Kidney epithelial cell (primary cell): ENCODE measurements around the gene RAD50. TPM values are rescaled to one million over a fixed set of nuclear protein-coding genes. Genes with fewer than 3 reads are reported as not detected.

ENCODE experiments used
- DNase-seq: peaks from one replicate; pipeline ENCODE4 v3.0.0-alpha.2; 2010; ENCODE audit warnings: low read depth
- H3K27me3 ChIP-seq: 2 replicates; pipeline ENCODE4 v1.6.0; 2011; ENCODE audit warnings: low read length; ENCODE audit not compliant: control insufficient read depth, insufficient read depth
- H3K36me3 ChIP-seq: 2 replicates; pipeline ENCODE4 v1.5.1; 2011; ENCODE audit warnings: low read length; ENCODE audit not compliant: control insufficient read depth, insufficient read depth
- H3K4me3 ChIP-seq: 2 replicates; pipeline ENCODE4 v1.5.1; 2011; ENCODE audit warnings: low read depth, mild to moderate bottlenecking, control low read depth, low read length
- total RNA-seq: library from RNA; depleted of rRNA; stranded (reverse); fragments of >200 nt; gene quantifications from 2 replicates; pipeline ENCODE4 v1.2.3, GENCODE V29; 2015
- TF ChIP-seq, protein P1 (sequence below): IDR thresholded peaks from 2 replicates; pipeline ENCODE4 v1.5.1; 2011; ENCODE audit warnings: mild to moderate bottlenecking, moderate library complexity, low read length, control low read depth, inconsistent platforms; ENCODE audit not compliant: insufficient read depth, poor library complexity, severe bottlenecking

The RAD50 gene
- total RNA-seq, 1 donor from 2014 or later, result 35.1 TPM

DNA sequence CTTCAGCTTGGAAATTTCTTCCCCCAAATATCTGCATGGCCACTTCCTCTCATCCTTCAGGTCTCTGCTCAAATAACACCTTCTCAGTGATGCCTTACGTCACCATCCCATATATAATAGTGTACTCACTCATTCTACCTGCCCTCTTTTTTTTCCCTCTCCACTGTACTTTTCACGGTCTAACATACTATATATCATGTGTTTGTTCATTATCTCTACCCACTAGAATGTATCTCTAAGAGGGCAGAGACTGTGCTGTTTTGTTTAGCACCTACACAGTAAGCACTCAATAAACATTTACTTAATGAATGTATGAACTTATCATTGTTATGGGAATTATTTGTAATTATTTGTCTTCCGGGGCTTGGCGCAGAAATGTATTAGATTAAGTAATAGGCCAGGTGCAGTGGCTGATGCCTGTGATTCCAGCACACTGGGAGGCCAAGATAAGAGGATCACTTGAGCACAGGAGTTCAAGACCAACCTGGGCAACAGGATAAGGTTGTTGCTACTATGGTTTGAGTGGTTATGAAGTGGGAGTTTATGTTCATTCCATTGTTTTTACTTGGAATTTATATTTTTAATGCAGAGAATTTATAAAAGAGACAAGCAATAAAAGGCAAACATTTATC, 95.2 kb downstream of the RAD50 start:
- DNase-seq, result no peak
- TF ChIP-seq, protein P1, sequence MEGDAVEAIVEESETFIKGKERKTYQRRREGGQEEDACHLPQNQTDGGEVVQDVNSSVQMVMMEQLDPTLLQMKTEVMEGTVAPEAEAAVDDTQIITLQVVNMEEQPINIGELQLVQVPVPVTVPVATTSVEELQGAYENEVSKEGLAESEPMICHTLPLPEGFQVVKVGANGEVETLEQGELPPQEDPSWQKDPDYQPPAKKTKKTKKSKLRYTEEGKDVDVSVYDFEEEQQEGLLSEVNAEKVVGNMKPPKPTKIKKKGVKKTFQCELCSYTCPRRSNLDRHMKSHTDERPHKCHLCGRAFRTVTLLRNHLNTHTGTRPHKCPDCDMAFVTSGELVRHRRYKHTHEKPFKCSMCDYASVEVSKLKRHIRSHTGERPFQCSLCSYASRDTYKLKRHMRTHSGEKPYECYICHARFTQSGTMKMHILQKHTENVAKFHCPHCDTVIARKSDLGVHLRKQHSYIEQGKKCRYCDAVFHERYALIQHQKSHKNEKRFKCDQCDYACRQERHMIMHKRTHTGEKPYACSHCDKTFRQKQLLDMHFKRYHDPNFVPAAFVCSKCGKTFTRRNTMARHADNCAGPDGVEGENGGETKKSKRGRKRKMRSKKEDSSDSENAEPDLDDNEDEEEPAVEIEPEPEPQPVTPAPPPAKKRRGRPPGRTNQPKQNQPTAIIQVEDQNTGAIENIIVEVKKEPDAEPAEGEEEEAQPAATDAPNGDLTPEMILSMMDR, result no peak

DNA sequence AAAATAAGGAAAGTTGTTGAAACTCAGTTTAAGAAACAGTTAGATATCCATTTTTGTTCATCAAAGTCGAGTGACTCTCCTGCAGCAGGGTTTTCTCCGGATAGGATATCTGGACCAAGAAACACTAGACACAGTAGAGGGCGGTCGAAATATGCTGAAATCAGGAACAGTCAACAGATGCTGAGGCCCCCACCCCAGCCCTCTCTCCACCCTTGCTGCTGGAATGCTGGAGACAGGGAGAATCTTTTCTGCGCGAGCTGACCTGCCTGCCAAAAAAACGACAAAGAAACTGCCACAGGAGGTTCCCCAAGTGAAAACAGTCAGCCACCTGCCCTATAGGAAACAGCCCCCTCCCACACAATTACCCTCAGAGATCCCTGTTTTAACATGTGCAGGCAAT, 96.9 kb downstream of the RAD50 start:
- Histone ChIP-seq H3K27me3 (peaks cover 10% of the 10 kb centered on the region), H3K4me3 (no peak overlapping the region), H3K36me3 (no peaks in the 10 kb centered on the region)
- TF ChIP-seq, protein P1, result no peak
- no peak for DNase-seq

More for the DNA sequence above, 95.2 kb downstream of the RAD50 start:
- Histone ChIP-seq H3K4me3 (no peak overlapping the region), H3K27me3 (peaks cover 10% of the 10 kb centered on the region), H3K36me3 (no peaks in the 10 kb centered on the region)

DNA sequence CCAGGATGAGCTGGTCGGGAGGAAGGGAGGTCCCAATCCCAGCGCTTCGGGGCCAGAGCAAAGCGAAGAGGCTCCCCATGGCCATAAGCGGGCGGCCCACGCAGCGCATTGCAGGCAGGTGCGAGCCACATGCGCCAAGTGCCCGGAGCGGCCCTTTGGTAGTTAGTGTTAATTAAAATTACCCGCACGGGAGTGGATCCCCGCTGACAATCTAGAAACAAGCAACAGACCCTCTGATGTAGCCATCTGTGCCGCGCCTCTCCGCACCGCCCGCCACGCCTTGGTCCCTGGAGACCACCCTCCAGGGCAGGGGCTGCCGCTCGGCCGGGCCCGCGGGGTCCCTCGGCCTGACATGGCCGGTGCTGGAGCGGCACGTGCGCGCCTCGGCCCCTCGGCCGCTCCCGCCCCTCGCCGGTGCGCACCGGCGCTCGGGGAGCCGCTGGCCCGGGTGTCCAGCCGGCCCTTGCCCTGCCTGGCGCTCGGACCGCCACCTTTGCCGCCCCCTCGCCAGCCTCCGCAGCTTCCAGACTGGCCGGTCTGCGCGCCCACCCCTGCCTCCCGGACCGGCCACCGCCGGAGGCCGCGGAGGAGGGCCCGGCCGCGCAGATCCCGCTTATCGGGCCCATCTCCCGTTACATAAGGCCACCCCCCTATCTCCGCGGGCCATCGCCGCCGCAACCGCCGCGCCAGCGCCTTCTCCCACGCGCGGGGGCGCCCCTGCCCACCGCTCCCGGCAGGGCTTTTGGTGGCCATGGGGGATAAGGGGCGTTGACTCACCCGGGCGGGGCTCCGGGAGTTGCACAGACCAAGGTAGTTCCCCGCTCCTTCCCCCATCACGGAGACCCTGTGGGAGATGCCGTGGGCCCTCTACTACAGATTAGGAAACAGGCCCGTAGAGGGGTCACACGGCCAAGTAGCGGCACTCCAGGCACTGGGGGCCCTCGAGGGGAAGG, 99.3 kb downstream of the RAD50 start:
- Histone ChIP-seq H3K36me3 (no peaks in the 10 kb centered on the region), H3K4me3 (peak overlapping the region; percentile 32), H3K27me3 (peaks cover 10% of the 10 kb centered on the region)
- no peak for DNase-seq
- TF ChIP-seq, protein P1, result peak; percentile 15

DNA sequence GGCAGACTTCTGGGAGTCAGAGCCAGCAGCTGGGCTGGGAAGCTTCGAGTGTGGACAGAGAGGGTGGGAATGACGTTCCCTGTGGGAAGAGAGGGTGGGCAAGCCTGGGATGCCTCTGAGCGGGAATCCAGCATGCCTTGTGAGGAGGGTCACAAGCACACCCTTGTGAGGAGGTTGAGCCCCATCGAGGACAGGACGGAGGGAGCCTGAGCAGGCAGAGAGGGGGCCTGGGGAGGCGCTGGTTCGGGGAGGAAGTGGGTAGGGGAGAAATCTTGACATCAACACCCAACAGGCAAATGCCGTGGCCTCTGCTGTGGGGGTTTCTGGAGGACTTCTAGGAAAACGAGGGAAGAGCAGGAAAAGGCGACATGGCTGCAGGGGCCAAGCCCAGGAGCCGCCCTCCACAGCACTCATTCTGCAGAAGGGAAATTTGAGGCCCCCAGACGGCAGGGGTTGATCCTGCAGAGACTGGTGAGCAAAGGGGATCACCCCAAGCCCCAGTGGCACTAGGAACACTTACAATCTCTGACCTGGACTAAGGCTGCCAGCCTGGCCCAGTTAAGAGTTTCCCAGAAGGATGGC, 100.1 kb downstream of the RAD50 start:
- TF ChIP-seq, protein P1, result no peak
- no peak overlapping the region for H3K4me3 ChIP-seq
- DNase-seq, result no peak
- H3K36me3 ChIP-seq, result no peaks in the 10 kb centered on the region
- H3K27me3 ChIP-seq, result peaks cover 10% of the 10 kb centered on the region

DNA sequence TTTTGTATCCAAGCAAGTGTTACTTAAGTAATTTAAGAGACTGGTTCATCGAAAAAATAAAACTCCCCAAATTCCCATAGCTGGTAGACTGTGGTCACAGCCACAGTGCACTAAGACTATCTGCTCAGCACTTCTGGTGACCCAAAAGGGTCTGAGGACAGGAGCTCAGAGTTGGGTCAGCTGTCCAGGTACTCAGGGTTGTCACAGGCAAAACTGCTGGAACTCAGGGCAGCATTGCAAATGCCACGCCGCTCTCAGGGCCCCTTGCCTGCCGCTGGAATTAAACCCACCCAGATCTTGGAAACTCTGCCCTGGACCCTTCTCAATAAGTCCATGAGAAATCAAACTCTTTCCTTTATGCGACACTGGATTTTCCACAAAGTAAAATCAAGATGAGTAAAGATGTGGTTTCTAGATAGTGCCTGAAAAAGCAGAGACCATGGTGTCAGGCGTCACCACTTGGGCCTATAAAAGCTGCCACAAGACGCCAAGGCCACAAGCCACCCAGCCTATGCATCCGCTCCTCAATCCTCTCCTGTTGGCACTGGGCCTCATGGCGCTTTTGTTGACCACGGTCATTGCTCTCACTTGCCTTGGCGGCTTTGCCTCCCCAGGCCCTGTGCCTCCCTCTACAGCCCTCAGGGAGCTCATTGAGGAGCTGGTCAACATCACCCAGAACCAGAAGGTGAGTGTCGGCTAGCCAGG, 101.1 kb downstream of the RAD50 start, which contains the start of gene IL13:
Gene IL13, plus strand, starts transcription at position 498 of the 705 bp plus-strand sequence. Its CDS starts 14 bp downstream, at position 512.
- DNase-seq, result no peak
- Histone ChIP-seq H3K27me3 (peaks cover 10% of the 10 kb centered on the region), H3K4me3 (no peak within 1 kb of the TSS), H3K36me3 (no peaks in the 10 kb centered on the region)
- TF ChIP-seq, protein P1, result no peak
